ENCODE measurements around the gene TSR3. TPM values are rescaled to one million over a fixed set of nuclear protein-coding genes. Genes with fewer than 3 reads are reported as not detected.

TSR3 gene
- total and polyA plus RNA-seq, 2 of the 13 experiments (the other 11 are each of a cell fraction or from before 2014, with no cell fraction given) = 24.2 to 51.0 TPM

DNA sequence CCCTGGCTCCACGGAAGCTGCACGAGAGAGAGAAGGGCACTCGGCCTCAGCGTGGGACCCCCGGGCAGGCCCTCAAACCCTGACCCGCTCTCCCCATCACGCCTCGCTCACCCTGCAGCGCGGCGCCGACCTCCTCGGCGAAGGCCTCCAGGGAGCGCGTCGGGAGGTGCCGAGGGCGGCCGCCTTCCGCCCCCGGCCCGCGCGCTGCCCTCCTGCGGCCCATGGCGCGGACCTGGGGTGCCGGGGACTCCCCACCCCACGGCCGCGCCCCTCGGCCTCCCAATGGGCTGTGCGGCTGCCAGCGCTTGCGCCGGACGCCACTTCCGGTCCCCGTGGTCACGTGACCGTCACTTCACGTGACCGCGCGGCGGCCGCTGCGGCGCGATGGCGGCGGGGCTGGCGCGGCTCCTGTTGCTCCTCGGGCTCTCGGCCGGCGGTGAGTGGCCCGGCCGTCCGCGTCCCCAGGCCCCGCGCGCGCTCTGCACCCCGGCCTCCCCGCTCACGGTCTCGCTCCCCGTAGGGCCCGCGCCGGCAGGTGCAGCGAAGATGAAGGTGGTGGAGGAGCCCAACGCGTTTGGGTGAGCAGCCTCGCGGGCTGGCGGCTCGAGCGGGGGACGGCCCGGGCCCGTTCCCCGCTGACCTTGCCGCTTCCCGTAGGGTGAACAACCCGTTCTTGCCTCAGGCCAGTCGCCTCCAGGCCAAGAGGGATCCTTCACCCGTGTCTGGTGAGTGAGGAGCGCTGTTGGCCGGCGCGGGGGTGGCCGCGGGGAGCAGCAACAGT is at the start of gene TSR3, which contains the start of gene GNPTG (continued):
- TF ChIP-seq, protein P1, sequence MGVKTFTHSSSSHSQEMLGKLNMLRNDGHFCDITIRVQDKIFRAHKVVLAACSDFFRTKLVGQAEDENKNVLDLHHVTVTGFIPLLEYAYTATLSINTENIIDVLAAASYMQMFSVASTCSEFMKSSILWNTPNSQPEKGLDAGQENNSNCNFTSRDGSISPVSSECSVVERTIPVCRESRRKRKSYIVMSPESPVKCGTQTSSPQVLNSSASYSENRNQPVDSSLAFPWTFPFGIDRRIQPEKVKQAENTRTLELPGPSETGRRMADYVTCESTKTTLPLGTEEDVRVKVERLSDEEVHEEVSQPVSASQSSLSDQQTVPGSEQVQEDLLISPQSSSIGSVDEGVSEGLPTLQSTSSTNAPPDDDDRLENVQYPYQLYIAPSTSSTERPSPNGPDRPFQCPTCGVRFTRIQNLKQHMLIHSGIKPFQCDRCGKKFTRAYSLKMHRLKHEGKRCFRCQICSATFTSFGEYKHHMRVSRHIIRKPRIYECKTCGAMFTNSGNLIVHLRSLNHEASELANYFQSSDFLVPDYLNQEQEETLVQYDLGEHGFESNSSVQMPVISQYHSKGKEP (CRISPR knock-in tag; IDR thresholded peaks at IDR 0.05) = no peak
- TF ChIP-seq, protein P2, sequence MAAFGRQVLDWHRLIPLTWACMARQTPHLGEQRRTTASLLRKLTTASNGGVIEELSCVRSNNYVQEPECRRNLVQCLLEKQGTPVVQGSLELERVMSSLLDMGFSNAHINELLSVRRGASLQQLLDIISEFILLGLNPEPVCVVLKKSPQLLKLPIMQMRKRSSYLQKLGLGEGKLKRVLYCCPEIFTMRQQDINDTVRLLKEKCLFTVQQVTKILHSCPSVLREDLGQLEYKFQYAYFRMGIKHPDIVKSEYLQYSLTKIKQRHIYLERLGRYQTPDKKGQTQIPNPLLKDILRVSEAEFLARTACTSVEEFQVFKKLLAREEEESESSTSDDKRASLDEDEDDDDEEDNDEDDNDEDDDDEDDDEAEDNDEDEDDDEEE (CRISPR knock-in tag; IDR thresholded peaks at IDR 0.05) = 0 out of 2 replicates have a peak, but pooled peaks have one; percentile 36
- TF ChIP-seq ZNF589 (CRISPR knock-in tag; conservative IDR thresholded peaks at IDR 0.05) = 0 out of 2 replicates have a peak, but pooled peaks have one; percentile 23
- TF ChIP-seq, protein P3, sequence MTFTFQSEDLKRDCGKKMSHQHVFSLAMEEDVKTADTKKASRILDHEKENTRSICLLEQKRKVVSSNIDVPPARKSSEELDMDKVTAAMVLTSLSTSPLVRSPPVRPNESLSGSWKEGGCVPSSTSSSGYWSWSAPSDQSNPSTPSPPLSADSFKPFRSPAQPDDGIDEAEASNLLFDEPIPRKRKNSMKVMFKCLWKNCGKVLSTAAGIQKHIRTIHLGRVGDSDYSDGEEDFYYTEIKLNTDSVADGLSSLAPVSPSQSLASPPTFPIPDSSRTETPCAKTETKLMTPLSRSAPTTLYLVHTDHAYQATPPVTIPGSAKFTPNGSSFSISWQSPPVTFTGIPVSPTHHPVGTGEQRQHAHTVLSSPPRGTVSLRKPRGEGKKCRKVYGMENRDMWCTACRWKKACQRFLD (CRISPR knock-in tag; IDR thresholded peaks at IDR 0.05; ENCODE audit: borderline replicate concordance) = no peak
- no peak for TF ChIP-seq ZFP41 (CRISPR knock-in tag; IDR thresholded peaks at IDR 0.05; ENCODE audit: borderline replicate concordance)
- TF ChIP-seq, protein P4, sequence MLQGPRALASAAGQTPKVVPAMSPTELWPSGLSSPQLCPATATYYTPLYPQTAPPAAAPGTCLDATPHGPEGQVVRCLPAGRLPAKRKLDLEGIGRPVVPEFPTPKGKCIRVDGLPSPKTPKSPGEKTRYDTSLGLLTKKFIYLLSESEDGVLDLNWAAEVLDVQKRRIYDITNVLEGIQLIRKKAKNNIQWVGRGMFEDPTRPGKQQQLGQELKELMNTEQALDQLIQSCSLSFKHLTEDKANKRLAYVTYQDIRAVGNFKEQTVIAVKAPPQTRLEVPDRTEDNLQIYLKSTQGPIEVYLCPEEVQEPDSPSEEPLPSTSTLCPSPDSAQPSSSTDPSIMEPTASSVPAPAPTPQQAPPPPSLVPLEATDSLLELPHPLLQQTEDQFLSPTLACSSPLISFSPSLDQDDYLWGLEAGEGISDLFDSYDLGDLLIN (CRISPR knock-in tag; IDR thresholded peaks at IDR 0.05; ENCODE audit: borderline replicate concordance) = no peak
- peak; percentile 72 for TF ChIP-seq YEATS2 (CRISPR knock-in tag; IDR thresholded peaks at IDR 0.05; ENCODE audit: borderline replicate concordance)
- TF ChIP-seq, protein P5, sequence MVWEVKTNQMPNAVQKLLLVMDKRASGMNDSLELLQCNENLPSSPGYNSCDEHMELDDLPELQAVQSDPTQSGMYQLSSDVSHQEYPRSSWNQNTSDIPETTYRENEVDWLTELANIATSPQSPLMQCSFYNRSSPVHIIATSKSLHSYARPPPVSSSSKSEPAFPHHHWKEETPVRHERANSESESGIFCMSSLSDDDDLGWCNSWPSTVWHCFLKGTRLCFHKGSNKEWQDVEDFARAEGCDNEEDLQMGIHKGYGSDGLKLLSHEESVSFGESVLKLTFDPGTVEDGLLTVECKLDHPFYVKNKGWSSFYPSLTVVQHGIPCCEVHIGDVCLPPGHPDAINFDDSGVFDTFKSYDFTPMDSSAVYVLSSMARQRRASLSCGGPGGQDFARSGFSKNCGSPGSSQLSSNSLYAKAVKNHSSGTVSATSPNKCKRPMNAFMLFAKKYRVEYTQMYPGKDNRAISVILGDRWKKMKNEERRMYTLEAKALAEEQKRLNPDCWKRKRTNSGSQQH (CRISPR knock-in tag; IDR thresholded peaks at IDR 0.05; ENCODE audit: low read depth) = peak; percentile 94; the same call in 1 of the 2 replicates
- no peak for TF ChIP-seq ZNF773 (CRISPR knock-in tag; IDR thresholded peaks at IDR 0.05; ENCODE audit: borderline replicate concordance)
- TF ChIP-seq, protein P6, sequence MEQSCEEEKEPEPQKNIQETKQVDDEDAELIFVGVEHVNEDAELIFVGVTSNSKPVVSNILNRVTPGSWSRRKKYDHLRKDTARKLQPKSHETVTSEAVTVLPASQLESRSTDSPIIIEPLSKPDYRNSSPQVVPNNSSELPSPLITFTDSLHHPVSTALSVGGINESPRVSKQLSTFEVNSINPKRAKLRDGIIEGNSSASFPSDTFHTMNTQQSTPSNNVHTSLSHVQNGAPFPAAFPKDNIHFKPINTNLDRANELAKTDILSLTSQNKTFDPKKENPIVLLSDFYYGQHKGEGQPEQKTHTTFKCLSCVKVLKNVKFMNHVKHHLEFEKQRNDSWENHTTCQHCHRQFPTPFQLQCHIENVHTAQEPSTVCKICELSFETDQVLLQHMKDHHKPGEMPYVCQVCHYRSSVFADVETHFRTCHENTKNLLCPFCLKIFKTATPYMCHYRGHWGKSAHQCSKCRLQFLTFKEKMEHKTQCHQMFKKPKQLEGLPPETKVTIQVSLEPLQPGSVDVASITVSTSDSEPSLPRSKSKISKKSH (CRISPR knock-in tag; IDR thresholded peaks at IDR 0.05; ENCODE audit: borderline replicate concordance) = no peak; the same call in 1 of the 2 replicates
- no peak for TF ChIP-seq SMAD3 (CRISPR knock-in tag; IDR thresholded peaks at IDR 0.05)
- TF ChIP-seq ZNF431 (CRISPR knock-in tag; IDR thresholded peaks at IDR 0.05; ENCODE audit: borderline replicate concordance, low read depth) = peak; percentile 64; the same call in 1 of the 2 replicates
- no peak for TF ChIP-seq SOX13 (IDR thresholded peaks at IDR 0.05)
- TF ChIP-seq SOX13 (CRISPR knock-in tag; conservative IDR thresholded peaks at IDR 0.05 in 1 of 2, IDR thresholded peaks at IDR 0.05 in 1 of 2) = peak in 1 of 2 experiments; percentile 23; a peak in 1 of 4 replicates
- TF ChIP-seq NFATC3 (CRISPR knock-in tag; IDR thresholded peaks at IDR 0.05) = no peak
- TF ChIP-seq ZZZ3 (CRISPR knock-in tag; IDR thresholded peaks at IDR 0.05; ENCODE audit: borderline replicate concordance) = peak; percentile 52; the same call in 1 of the 2 replicates
- TF ChIP-seq, protein P7, sequence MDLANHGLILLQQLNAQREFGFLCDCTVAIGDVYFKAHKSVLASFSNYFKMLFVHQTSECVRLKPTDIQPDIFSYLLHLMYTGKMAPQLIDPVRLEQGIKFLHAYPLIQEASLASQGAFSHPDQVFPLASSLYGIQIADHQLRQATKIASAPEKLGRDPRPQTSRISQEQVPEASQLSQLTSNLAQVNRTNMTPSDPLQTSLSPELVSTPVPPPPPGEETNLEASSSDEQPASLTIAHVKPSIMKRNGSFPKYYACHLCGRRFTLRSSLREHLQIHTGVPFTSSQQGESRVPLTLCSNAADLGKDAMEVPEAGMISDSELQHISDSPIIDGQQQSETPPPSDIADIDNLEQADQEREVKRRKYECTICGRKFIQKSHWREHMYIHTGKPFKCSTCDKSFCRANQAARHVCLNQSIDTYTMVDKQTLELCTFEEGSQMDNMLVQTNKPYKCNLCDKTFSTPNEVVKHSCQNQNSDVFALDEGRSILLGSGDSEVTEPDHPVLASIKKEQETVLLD (CRISPR knock-in tag; IDR thresholded peaks at IDR 0.05; ENCODE audit: low read depth) = no peak
